ENCODE measurements around the gene CLIC3. TPM values are rescaled to one million over a fixed set of nuclear protein-coding genes. Genes with fewer than 3 reads are reported as not detected.

CLIC3 gene
- total RNA-seq, 6 experiments from 2014 or later, result 0.37 to 0.51 TPM; not detected in 4

DNA sequence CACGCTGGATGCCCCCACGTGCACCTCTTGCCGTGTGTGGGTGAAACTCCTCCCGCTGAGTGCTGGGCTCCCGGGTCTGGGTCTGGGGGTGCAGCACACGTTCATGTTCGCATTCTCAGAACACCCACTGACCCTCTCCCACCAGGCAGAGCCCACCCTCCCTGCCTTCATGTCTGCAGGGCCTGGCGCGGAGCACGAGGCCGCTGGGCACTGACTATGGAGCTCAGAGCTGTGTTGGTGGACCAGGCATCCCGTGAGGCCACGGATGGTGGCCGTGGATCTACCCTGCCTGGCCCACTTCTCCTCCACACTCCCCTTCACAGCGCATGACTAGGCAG, 35.5 kb downstream of the CLIC3 start:
- H3K36me3 ChIP-seq, result no peaks in the 10 kb centered on the region
- no peak for DNase-seq
- intact Hi-C loops (cut with DNase I), result no loop called here
- no peak for ATAC-seq
- no peak overlapping the region for H3K27ac ChIP-seq
- no peaks in the 10 kb centered on the region for H3K4me1 ChIP-seq
- TF ChIP-seq CTCF (IDR thresholded peaks at IDR 0.05) (no peak), POLR2A (IDR thresholded peaks at IDR 0.05) (no peak)
- H3K27me3 ChIP-seq, result no peaks in the 10 kb centered on the region
- no peak overlapping the region for H3K4me3 ChIP-seq
- WGBS (ENCODE audit: insufficient coverage, low coverage, low lambda C conversion rate, missing lambda C conversion rate), result no CpG with 5 or more reads among the region's 15 CpGs
- no peaks in the 10 kb centered on the region for H3K9me3 ChIP-seq

DNA sequence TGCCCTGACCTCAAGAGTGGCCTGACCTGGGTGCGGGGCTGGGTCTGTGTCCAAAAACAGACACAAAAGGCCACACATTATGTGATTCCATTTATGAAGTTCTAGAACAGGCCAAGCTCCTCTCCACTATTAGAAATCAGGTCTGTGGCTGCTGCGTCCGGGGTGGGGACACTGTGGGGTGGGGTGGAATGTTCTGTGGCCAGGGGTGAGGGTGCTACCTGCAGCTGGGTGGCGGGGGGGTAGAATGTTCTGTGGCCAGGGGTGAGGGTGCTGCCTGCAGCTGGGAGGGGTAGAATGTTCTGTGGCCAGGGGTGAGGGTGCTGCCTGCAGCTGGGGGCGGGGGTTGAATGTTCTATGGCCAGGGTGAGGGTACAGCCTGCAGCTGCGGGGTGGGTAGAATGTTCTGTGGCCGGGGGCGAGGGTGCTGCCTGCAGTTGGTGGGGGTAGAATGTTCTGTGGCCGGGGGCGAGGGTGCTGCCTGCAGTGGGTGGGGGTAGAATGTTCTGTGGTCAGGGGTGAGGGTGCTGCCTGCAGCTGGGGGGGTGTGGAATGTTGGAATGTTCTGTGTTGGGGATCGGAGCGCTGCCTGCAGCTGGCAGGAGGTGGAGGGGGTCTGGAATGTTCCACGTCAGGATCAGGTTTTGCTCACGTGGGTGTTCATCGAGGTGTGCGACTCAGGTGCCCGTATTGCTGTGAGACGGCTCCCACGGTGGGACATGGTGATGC, 36.0 kb downstream of the CLIC3 start:
- no peak overlapping the region for H3K4me3 ChIP-seq
- no peaks in the 10 kb centered on the region for H3K4me1 ChIP-seq
- intact Hi-C loops (cut with DNase I), result no loop called here
- H3K27ac ChIP-seq, result no peak overlapping the region
- H3K9me3 ChIP-seq, result no peaks in the 10 kb centered on the region
- 69% methylated on average over 12 of the region's 19 CpGs for WGBS (ENCODE audit: insufficient coverage, low coverage, low lambda C conversion rate, missing lambda C conversion rate)
- ATAC-seq (peak in 2 of 4 donors; percentile 3 to 28), DNase-seq (no peak)
- TF ChIP-seq POLR2A (IDR thresholded peaks at IDR 0.05), result no peak
- no peak for TF ChIP-seq CTCF (IDR thresholded peaks at IDR 0.05)
- H3K27me3 ChIP-seq, result no peaks in the 10 kb centered on the region
- no peaks in the 10 kb centered on the region for H3K36me3 ChIP-seq

DNA sequence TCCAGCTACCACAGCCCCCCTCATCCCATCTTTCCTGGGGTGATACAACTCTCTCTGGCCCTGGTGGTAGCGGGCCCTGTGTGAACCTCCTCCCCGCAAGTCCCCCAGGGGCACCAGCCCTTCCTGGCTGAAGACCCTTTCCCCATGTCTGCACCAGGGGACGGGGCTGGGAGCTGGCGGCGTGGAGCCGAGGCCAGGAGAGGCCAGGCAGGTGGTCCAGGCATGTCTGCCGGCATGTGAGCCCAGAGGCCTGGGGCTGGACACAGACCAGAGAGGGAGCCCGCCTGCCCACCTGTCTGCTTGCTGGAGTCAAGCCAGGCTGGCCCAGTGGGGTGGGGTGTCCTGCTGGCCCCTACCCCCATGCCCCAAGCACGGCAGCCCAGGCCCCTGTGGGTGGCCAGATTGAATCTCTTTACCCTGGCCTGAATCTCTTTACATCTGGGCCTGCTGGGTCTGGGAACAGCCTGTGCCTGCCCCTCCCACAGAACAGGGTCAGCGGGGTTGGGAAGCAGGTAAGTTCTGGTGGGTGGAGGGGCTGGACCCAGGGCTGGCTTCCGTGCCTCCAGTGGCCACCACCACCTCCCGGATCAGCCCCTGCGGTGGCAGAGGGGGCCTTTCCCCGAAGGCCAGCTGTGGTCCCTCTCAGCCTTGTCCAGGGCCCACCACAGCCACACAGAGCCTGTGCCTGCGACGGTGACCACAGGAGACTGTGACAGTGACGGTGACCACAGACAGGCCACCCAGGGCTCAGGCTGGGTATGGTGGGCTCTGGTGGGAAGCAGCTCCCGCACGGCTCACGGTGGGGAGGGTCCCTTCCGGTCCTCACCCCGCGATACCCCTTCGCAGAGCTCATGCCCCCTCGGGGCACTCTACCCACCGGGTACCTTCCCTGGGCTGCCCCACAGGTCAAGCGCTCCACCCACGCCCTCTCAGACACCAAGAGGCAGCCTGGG, 37.2 kb downstream of the CLIC3 start:
- Histone ChIP-seq H3K9me3 (no peaks in the 10 kb centered on the region), H3K4me1 (no peaks in the 10 kb centered on the region), H3K27me3 (no peaks in the 10 kb centered on the region), H3K36me3 (no peaks in the 10 kb centered on the region), H3K27ac (no peak overlapping the region), H3K4me3 (no peak overlapping the region)
- 30% methylated on average over 2 of the region's 28 CpGs for WGBS (ENCODE audit: insufficient coverage, low coverage, low lambda C conversion rate, missing lambda C conversion rate)
- no peak for DNase-seq
- ATAC-seq, result no peak
- intact Hi-C loops (cut with DNase I), result no loop called here
- TF ChIP-seq CTCF (IDR thresholded peaks at IDR 0.05) (no peak), POLR2A (IDR thresholded peaks at IDR 0.05) (no peak)

DNA sequence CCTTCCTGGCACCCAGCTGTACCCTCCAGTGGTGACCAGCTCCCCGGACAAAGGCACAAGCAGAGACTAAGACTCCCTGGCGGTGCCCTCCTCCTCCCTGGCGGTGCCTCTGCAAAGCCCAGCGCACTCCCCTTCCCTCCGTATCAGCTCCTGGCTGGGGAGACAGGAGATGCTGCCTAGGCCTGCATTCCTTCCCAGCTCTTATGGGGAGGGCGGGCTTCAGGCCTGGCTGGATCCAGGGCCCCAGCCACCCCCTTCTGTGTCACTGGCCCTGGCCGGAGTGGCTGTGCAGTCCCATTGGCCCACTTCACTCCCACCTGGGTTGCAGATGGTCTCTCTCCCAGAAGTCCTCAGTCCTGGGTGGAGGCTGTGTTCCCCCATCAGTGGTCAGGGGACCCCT, 37.9 kb downstream of the CLIC3 start:
- intact Hi-C loops (cut with DNase I), result no loop called here
- no peak for ATAC-seq
- Histone ChIP-seq H3K4me3 (no peak overlapping the region), H3K36me3 (no peaks in the 10 kb centered on the region), H3K27me3 (no peaks in the 10 kb centered on the region), H3K9me3 (no peaks in the 10 kb centered on the region), H3K4me1 (no peaks in the 10 kb centered on the region), H3K27ac (no peak overlapping the region)
- no peak for DNase-seq
- TF ChIP-seq CTCF (IDR thresholded peaks at IDR 0.05) (no peak), POLR2A (IDR thresholded peaks at IDR 0.05) (no peak)
- WGBS (ENCODE audit: insufficient coverage, low coverage, low lambda C conversion rate, missing lambda C conversion rate), result no CpG with 5 or more reads among the region's 7 CpGs
